HEK293 (cell line): ENCODE measurements around the gene ADM5.

Source experiments
- CTCF ChIA-PET: fragments of 350-600 bp; formaldehyde crosslinking; extraction: SDS; loops from one replicate; lab custom pipeline; 2021; ENCODE audit warnings: antibody characterized with exemption; lab: Yijun Ruan, JAX
- POLR2A ChIA-PET: fragments of 300-600 bp; formaldehyde crosslinking; extraction: SDS; loops from one replicate; lab custom pipeline; 2020; ENCODE audit warnings: antibody characterized with exemption, inconsistent platforms; lab: Yijun Ruan, JAX
- H3K27ac ChIP-seq: fragments of 200-500 bp; sonication (Bioruptor generic); 2 replicates; pipeline ENCODE4 v1.5.1; 2014; ENCODE audit warnings: low read depth, low read length, control low read depth, inconsistent platforms; ENCODE audit errors: extremely low read depth
- H3K36me3 ChIP-seq, 2 experiments: fragments of 200-500 bp in 1 of 2; sonication (Bioruptor generic) in 1 of 2; 1 replicate in 1 of 2; 2 replicates in 1 of 2; pipeline ENCODE4 v1.5.1; 2014 to 2017; ENCODE audit warnings: inconsistent platforms in 2 of 2, low read length in 2 of 2; ENCODE audit not compliant: control insufficient read depth in 2 of 2, insufficient read depth in 1 of 2
- H3K4me1 ChIP-seq: fragments of 200-500 bp; sonication (Bioruptor generic); 2 replicates; pipeline ENCODE4 v1.5.1; 2014; ENCODE audit warnings: mild to moderate bottlenecking, low read length, inconsistent platforms; ENCODE audit not compliant: control insufficient read depth, insufficient read depth
- H3K4me3 ChIP-seq: 2 replicates; pipeline ENCODE4 v1.5.1; 2011; ENCODE audit warnings: low read depth, mild to moderate bottlenecking, control low read depth, low read length, moderate library complexity
- H3K9me3 ChIP-seq: fragments of 200-500 bp; sonication (Bioruptor generic); 2 replicates; pipeline ENCODE4 v1.5.1; 2014; ENCODE audit warnings: low read depth, low read length, inconsistent platforms; ENCODE audit not compliant: control insufficient read depth, insufficient read depth
- EGR2 ChIP-seq: fragments of 450-650 bp; formaldehyde crosslinking; IDR thresholded peaks from 2 replicates; pipeline ENCODE4 v1.5.1; 2016; ENCODE audit warnings: low read depth, missing biosample characterization, missing genetic modification characterization
- REST ChIP-seq: fragments of 450-650 bp; formaldehyde crosslinking; IDR thresholded peaks from 2 replicates; pipeline ENCODE4 v1.5.1; 2016; ENCODE audit warnings: missing biosample characterization, missing genetic modification characterization
- ZFHX2 ChIP-seq: fragments of 450-650 bp; formaldehyde crosslinking; conservative IDR thresholded peaks from 2 replicates; pipeline ENCODE4 v1.5.1; 2016; ENCODE audit warnings: missing biosample characterization, missing genetic modification characterization
- ZNF157 ChIP-seq: fragments of 450-650 bp; formaldehyde crosslinking; IDR thresholded peaks from 2 replicates; pipeline ENCODE4 v1.5.1; 2016; ENCODE audit warnings: missing biosample characterization, missing genetic modification characterization
- ZNF404 ChIP-seq: fragments of 450-650 bp; formaldehyde crosslinking; IDR thresholded peaks from 2 replicates; pipeline ENCODE4 v1.5.1; 2017; ENCODE audit warnings: missing biosample characterization, missing genetic modification characterization
- ZNF518A ChIP-seq: fragments of 450-650 bp; formaldehyde crosslinking; conservative IDR thresholded peaks from 2 replicates; pipeline ENCODE4 v1.5.1; 2016; ENCODE audit warnings: low read depth, missing biosample characterization, missing genetic modification characterization
- ZNF768 ChIP-seq: fragments of 450-650 bp; formaldehyde crosslinking; IDR thresholded peaks from 2 replicates; pipeline ENCODE4 v1.5.1; 2018; ENCODE audit warnings: missing biosample characterization, mild to moderate bottlenecking, missing genetic modification characterization
- ZNF776 ChIP-seq: fragments of 450-650 bp; formaldehyde crosslinking; IDR thresholded peaks from 2 replicates; pipeline ENCODE4 v1.5.0; 2017; ENCODE audit warnings: missing biosample characterization, missing genetic modification characterization, borderline replicate concordance
- ZNF791 ChIP-seq: fragments of 450-650 bp; formaldehyde crosslinking; IDR thresholded peaks from 2 replicates; pipeline ENCODE4 v1.5.1; 2016; ENCODE audit warnings: missing biosample characterization, missing genetic modification characterization
- TF ChIP-seq, protein P1 (sequence below): IDR thresholded peaks from 2 replicates; pipeline ENCODE4 v1.6.1; 2011; ENCODE audit warnings: mild to moderate bottlenecking, low read depth, low read length, borderline replicate concordance
- TF ChIP-seq, protein P2 (sequence below): fragments of 450-650 bp; formaldehyde crosslinking; IDR thresholded peaks from 2 replicates; pipeline ENCODE4 v1.5.0; 2017; ENCODE audit warnings: missing biosample characterization, missing genetic modification characterization, borderline replicate concordance
- TF ChIP-seq, protein P3 (sequence below): fragments of 450-650 bp; IDR thresholded peaks from 2 replicates; pipeline ENCODE4 v1.5.1; 2018; ENCODE audit warnings: missing biosample characterization, missing genetic modification characterization

Gene ADM5

DNA sequence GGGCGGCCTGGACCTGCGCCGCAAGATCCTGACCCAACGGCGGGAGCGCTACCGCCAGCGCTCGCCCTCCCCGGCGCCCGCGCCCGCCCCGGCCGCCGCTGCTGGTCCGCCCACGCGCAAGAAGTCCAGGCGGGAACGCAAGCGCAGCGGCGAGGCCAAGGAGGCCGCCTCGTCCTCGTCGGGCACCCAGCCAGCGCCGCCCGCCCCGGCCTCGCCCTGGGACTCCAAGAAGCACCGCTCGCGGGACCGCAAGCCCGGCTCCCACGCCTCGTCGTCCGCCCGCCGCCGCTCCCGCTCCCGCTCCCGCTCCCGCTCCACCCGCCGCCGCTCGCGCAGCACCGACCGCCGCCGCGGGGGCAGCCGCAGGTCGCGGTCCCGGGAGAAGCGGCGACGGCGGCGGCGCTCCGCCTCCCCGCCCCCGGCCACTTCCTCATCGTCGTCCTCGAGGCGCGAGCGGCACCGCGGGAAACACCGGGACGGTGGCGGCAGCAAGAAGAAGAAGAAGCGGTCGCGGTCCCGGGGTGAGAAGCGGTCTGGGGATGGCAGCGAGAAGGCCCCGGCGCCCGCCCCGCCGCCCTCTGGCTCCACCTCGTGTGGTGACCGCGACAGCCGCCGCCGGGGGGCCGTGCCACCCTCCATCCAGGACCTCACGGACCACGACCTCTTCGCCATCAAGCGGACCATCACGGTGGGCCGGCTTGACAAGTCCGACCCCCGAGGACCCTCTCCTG is 37.4 kb upstream of the ADM5 start:
- no peaks in the 10 kb centered on the region for H3K9me3 ChIP-seq
- TF ChIP-seq ZNF768 (tag by site-specific recombination) (no peak), ZNF776 (no peak), ZNF157 (no peak), ZNF404 (tag by site-specific recombination) (no peak)
- TF ChIP-seq, protein P1, sequence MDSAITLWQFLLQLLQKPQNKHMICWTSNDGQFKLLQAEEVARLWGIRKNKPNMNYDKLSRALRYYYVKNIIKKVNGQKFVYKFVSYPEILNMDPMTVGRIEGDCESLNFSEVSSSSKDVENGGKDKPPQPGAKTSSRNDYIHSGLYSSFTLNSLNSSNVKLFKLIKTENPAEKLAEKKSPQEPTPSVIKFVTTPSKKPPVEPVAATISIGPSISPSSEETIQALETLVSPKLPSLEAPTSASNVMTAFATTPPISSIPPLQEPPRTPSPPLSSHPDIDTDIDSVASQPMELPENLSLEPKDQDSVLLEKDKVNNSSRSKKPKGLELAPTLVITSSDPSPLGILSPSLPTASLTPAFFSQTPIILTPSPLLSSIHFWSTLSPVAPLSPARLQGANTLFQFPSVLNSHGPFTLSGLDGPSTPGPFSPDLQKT, result no peak
- TF ChIP-seq, all 188 proteins: peak for 0
- H3K27ac ChIP-seq, result no peak overlapping the region
- CTCF ChIA-PET, result no interaction called here
- POLR2A ChIA-PET, result no interaction called here
- no peaks in the 10 kb centered on the region for H3K4me1 ChIP-seq
- no peak overlapping the region for H3K4me3 ChIP-seq
- peaks cover 67 to 89% of the 10 kb centered on the region in 2 experiments for H3K36me3 ChIP-seq

DNA sequence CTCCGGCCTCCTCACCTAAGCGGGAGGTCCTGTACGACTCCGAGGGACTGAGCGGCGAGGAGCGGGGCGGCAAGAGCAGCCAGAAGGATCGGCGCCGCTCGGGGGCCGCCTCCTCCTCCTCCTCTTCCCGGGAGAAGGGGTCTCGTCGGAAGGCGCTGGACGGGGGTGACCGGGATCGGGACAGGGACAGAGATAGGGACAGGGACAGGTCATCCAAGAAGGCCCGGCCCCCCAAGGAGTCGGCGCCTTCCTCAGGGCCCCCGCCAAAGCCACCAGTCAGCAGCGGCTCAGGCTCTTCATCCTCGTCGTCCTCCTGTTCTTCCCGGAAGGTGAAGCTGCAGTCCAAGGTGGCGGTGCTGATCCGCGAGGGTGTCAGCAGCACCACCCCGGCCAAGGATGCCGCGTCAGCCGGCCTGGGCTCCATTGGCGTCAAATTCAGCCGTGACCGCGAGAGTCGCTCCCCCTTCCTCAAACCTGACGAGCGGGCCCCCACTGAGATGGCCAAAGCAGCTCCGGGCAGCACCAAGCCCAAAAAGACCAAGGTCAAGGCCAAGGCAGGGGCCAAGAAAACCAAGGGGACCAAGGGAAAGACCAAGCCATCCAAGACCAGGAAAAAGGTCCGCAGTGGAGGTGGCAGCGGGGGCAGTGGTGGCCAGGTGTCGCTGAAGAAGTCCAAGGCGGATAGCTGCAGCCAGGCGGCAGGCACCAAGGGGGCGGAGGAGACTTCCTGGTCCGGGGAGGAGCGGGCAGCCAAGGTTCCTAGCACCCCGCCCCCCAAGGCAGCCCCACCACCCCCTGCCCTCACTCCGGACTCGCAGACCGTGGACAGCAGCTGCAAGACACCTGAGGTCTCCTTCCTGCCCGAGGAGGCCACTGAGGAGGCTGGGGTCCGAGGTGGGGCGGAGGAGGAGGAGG is 36.6 kb upstream of the ADM5 start:
- ChIA-PET POLR2A (interaction anchor here (0.6 to 3.7 kb wide), 3 partner anchors 12 to 146 kb away, joined by 3 to 17 read pairs (median 6); partner anchors contain the start of genes BCL2L12, IRF3 and RRAS), CTCF (interaction anchor here (0.7 kb wide), 1 partner anchor 32 kb away, joined by 3 read pairs; no protein-coding TSS in a partner anchor)
- H3K27ac ChIP-seq, result no peak overlapping the region
- TF ChIP-seq REST (tag by site-specific recombination) (0 out of 2 replicates have a peak, but pooled peaks have one; percentile 44), ZNF518A (tag by site-specific recombination) (no peak)
- no peaks in the 10 kb centered on the region for H3K9me3 ChIP-seq
- H3K36me3 ChIP-seq, result peaks cover 66 to 87% of the 10 kb centered on the region in 2 experiments
- H3K4me3 ChIP-seq, result no peak overlapping the region
- no peaks in the 10 kb centered on the region for H3K4me1 ChIP-seq

- ChIA-PET CTCF (interaction anchor here (0.7 kb wide), 1 partner anchor 32 kb away, joined by 3 read pairs; no protein-coding TSS in a partner anchor), POLR2A (interaction anchor here (0.6 to 3.7 kb wide), 4 partner anchors 11 to 147 kb away, joined by 3 to 17 read pairs (median 8); partner anchors contain the start of genes BCL2L12, IRF3, RRAS and SCAF1)
- no peak overlapping the region for H3K27ac ChIP-seq
- no peaks in the 10 kb centered on the region for H3K4me1 ChIP-seq
- H3K36me3 ChIP-seq, result peaks cover 61 to 90% of the 10 kb centered on the region in 2 experiments
- no peak overlapping the region for H3K4me3 ChIP-seq
- no peaks in the 10 kb centered on the region for H3K9me3 ChIP-seq
- TF ChIP-seq, protein P2, sequence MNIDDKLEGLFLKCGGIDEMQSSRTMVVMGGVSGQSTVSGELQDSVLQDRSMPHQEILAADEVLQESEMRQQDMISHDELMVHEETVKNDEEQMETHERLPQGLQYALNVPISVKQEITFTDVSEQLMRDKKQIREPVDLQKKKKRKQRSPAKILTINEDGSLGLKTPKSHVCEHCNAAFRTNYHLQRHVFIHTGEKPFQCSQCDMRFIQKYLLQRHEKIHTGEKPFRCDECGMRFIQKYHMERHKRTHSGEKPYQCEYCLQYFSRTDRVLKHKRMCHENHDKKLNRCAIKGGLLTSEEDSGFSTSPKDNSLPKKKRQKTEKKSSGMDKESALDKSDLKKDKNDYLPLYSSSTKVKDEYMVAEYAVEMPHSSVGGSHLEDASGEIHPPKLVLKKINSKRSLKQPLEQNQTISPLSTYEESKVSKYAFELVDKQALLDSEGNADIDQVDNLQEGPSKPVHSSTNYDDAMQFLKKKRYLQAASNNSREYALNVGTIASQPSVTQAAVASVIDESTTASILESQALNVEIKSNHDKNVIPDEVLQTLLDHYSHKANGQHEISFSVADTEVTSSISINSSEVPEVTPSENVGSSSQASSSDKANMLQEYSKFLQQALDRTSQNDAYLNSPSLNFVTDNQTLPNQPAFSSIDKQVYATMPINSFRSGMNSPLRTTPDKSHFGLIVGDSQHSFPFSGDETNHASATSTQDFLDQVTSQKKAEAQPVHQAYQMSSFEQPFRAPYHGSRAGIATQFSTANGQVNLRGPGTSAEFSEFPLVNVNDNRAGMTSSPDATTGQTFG (tag by site-specific recombination), result no peak
- TF ChIP-seq EGR2 (tag by site-specific recombination) (peak; percentile 67), ZNF791 (tag by site-specific recombination) (no peak), ZFHX2 (tag by site-specific recombination) (peak; percentile 55)
- TF ChIP-seq, protein P3, sequence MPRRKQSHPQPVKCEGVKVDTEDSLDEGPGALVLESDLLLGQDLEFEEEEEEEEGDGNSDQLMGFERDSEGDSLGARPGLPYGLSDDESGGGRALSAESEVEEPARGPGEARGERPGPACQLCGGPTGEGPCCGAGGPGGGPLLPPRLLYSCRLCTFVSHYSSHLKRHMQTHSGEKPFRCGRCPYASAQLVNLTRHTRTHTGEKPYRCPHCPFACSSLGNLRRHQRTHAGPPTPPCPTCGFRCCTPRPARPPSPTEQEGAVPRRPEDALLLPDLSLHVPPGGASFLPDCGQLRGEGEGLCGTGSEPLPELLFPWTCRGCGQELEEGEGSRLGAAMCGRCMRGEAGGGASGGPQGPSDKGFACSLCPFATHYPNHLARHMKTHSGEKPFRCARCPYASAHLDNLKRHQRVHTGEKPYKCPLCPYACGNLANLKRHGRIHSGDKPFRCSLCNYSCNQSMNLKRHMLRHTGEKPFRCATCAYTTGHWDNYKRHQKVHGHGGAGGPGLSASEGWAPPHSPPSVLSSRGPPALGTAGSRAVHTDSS (tag by site-specific recombination), result peak; percentile 92
Observed at GRCh38 chr19:49653466-49653806, 36.0 kb upstream of the ADM5 start.
